Measurements from ENCODE around the gene TEAD1.

DNA sequence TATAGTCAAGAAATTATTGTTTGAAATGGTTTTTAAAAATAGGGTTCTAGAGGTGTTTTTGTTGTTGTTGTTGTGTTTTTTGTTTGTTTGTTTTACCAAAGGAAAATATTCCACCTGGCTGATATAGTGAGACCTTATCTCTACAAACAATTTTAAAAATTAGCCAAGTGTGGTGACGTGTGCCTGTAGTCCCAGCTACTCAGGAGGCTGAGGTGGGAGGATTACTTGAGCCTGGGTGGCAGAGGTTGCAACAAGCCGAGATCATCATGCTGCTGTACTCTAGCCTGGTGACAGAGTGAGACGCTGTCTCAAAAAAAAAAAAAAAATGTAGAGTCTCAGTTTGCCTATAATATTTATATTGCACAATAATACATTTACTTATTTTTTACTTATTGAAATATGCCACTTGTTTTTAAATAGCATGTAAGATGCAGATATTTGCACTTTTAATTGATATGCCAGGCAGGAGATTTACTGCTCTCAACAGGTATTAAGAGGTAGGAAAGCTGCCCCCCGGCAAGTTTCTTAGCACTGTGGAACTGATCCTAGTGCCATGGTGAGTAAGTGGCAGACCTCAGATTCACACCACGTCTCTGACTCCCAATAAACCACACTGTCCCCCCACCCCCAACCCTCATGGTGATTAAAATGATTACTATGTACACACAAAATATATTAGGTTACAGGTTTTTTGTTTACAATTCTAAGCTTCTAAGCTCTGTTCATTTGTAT lies 157.4 kb downstream of the TEAD1 start:
- TF ChIP-seq, protein P1, sequence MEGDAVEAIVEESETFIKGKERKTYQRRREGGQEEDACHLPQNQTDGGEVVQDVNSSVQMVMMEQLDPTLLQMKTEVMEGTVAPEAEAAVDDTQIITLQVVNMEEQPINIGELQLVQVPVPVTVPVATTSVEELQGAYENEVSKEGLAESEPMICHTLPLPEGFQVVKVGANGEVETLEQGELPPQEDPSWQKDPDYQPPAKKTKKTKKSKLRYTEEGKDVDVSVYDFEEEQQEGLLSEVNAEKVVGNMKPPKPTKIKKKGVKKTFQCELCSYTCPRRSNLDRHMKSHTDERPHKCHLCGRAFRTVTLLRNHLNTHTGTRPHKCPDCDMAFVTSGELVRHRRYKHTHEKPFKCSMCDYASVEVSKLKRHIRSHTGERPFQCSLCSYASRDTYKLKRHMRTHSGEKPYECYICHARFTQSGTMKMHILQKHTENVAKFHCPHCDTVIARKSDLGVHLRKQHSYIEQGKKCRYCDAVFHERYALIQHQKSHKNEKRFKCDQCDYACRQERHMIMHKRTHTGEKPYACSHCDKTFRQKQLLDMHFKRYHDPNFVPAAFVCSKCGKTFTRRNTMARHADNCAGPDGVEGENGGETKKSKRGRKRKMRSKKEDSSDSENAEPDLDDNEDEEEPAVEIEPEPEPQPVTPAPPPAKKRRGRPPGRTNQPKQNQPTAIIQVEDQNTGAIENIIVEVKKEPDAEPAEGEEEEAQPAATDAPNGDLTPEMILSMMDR (IDR thresholded peaks at IDR 0.05) = no peak
- TF ChIP-seq SIN3A (IDR thresholded peaks at IDR 0.05; ENCODE audit: borderline replicate concordance, insufficient read depth, low read depth, low read length) (no peak), TCF7L2 (IDR thresholded peaks at IDR 0.05; ENCODE audit: low read depth, low read length) (no peak), POLR2AphosphoS5 (IDR thresholded peaks at IDR 0.05; ENCODE audit: low read depth, low read length) (no peak)
- TF ChIP-seq, protein P2, sequence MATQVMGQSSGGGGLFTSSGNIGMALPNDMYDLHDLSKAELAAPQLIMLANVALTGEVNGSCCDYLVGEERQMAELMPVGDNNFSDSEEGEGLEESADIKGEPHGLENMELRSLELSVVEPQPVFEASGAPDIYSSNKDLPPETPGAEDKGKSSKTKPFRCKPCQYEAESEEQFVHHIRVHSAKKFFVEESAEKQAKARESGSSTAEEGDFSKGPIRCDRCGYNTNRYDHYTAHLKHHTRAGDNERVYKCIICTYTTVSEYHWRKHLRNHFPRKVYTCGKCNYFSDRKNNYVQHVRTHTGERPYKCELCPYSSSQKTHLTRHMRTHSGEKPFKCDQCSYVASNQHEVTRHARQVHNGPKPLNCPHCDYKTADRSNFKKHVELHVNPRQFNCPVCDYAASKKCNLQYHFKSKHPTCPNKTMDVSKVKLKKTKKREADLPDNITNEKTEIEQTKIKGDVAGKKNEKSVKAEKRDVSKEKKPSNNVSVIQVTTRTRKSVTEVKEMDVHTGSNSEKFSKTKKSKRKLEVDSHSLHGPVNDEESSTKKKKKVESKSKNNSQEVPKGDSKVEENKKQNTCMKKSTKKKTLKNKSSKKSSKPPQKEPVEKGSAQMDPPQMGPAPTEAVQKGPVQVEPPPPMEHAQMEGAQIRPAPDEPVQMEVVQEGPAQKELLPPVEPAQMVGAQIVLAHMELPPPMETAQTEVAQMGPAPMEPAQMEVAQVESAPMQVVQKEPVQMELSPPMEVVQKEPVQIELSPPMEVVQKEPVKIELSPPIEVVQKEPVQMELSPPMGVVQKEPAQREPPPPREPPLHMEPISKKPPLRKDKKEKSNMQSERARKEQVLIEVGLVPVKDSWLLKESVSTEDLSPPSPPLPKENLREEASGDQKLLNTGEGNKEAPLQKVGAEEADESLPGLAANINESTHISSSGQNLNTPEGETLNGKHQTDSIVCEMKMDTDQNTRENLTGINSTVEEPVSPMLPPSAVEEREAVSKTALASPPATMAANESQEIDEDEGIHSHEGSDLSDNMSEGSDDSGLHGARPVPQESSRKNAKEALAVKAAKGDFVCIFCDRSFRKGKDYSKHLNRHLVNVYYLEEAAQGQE (IDR thresholded peaks at IDR 0.05; ENCODE audit: insufficient read depth in 1 of 2, low read depth in 2 of 2, low read length in 1 of 2) = no peak
